Osteocyte (in vitro differentiated cells): ENCODE measurements around the gene SLC4A2. TPM values are rescaled to one million over a fixed set of nuclear protein-coding genes. Genes with fewer than 3 reads are reported as not detected.

ENCODE experiments used
- DNase-seq: peaks from one replicate; pipeline ENCODE4 v3.0.0; 2021; ENCODE audit warnings: mixed read lengths; ENCODE audit not compliant: unreplicated experiment; ENCODE audit errors: extremely low spot score
- H3K27ac Mint-ChIP-seq: one replicate; pipeline ENCODE4 v1.8.0; 2021; ENCODE audit warnings: mild to moderate bottlenecking, mixed read lengths; ENCODE audit not compliant: unreplicated experiment
- H3K27me3 Mint-ChIP-seq: one replicate; pipeline ENCODE4 v1.8.0; 2021; ENCODE audit warnings: mixed read lengths; ENCODE audit not compliant: unreplicated experiment
- H3K36me3 Mint-ChIP-seq: one replicate; pipeline ENCODE4 v1.8.0; 2021; ENCODE audit warnings: mixed read lengths; ENCODE audit not compliant: unreplicated experiment
- H3K4me1 Mint-ChIP-seq: one replicate; pipeline ENCODE4 v1.8.0; 2021; ENCODE audit warnings: mixed read lengths; ENCODE audit not compliant: unreplicated experiment
- H3K4me3 Mint-ChIP-seq: one replicate; pipeline ENCODE4 v1.8.0; 2021; ENCODE audit warnings: mild to moderate bottlenecking, moderate library complexity, mixed read lengths; ENCODE audit not compliant: unreplicated experiment
- H3K9me3 Mint-ChIP-seq: one replicate; pipeline ENCODE4 v1.8.0; 2021; ENCODE audit warnings: mixed read lengths; ENCODE audit not compliant: unreplicated experiment
- CTCF ChIP-seq: fragments of 200-600 bp; sonication (generic); IDR thresholded peaks from 2 replicates; pipeline ENCODE4 v1.5.0; 2021; ENCODE audit warnings: antibody characterized with exemption, mild to moderate bottlenecking, moderate library complexity
- total RNA-seq: library from RNA; stranded (reverse); gene quantifications from 2 replicates; pipeline ENCODE4 v1.2.1, GENCODE V29; 2021

Gene SLC4A2
- total RNA-seq, 1 donor from 2014 or later, result 289 TPM

GRCh38 chr7:151120896-151121295 lies 61.5 kb downstream of the SLC4A2 start:
- H3K4me3 Mint-ChIP-seq, result no peak overlapping the region
- peaks cover 46% of the 10 kb centered on the region for H3K36me3 Mint-ChIP-seq
- no peak for DNase-seq
- no peak for TF ChIP-seq CTCF
- no peaks in the 10 kb centered on the region for H3K27me3 Mint-ChIP-seq
- no peaks in the 10 kb centered on the region for H3K9me3 Mint-ChIP-seq
- no peak overlapping the region for H3K27ac Mint-ChIP-seq
- peaks cover 7% of the 10 kb centered on the region for H3K4me1 Mint-ChIP-seq

- H3K27me3 Mint-ChIP-seq, result no peaks in the 10 kb centered on the region
- no peak overlapping the region for H3K27ac Mint-ChIP-seq
Observed at GRCh38 chr7:151121380-151122170, 62.2 kb downstream of the SLC4A2 start.

GRCh38 chr7:151122276-151122675 lies 62.9 kb downstream of the SLC4A2 start:
- peaks cover 6% of the 10 kb centered on the region for H3K4me1 Mint-ChIP-seq
- no peaks in the 10 kb centered on the region for H3K9me3 Mint-ChIP-seq
- no peak for DNase-seq
- H3K36me3 Mint-ChIP-seq, result peaks cover 46% of the 10 kb centered on the region
- H3K27ac Mint-ChIP-seq, result no peak overlapping the region
- no peaks in the 10 kb centered on the region for H3K27me3 Mint-ChIP-seq
- TF ChIP-seq CTCF, result no peak
- H3K4me3 Mint-ChIP-seq, result no peak overlapping the region

More at GRCh38 chr7:151121380-151122170, 62.2 kb downstream of the SLC4A2 start:
- Mint-ChIP-seq H3K36me3 (peaks cover 46% of the 10 kb centered on the region), H3K9me3 (no peaks in the 10 kb centered on the region), H3K4me1 (peaks cover 6% of the 10 kb centered on the region), H3K4me3 (no peak overlapping the region)
- DNase-seq, result no peak
- TF ChIP-seq CTCF, result no peak

- DNase-seq, result no peak
- H3K4me3 Mint-ChIP-seq, result no peak overlapping the region
- no peaks in the 10 kb centered on the region for H3K9me3 Mint-ChIP-seq
- no peak overlapping the region for H3K27ac Mint-ChIP-seq
- H3K4me1 Mint-ChIP-seq, result peaks cover 6% of the 10 kb centered on the region
- H3K36me3 Mint-ChIP-seq, result peaks cover 48% of the 10 kb centered on the region
- no peaks in the 10 kb centered on the region for H3K27me3 Mint-ChIP-seq
- TF ChIP-seq CTCF, result no peak
Observed at GRCh38 chr7:151122796-151123157, 63.4 kb downstream of the SLC4A2 start.

- Mint-ChIP-seq H3K27ac (no peak overlapping the region), H3K4me3 (no peak overlapping the region), H3K9me3 (no peaks in the 10 kb centered on the region), H3K4me1 (peaks cover 6% of the 10 kb centered on the region), H3K36me3 (peaks cover 52% of the 10 kb centered on the region), H3K27me3 (no peaks in the 10 kb centered on the region)
- no peak for DNase-seq
- no peak for TF ChIP-seq CTCF
Observed at GRCh38 chr7:151123158-151123821, 63.9 kb downstream of the SLC4A2 start.
